Liver (tissue), 3 donors: ENCODE results near the gene MAPKAP1.

Source experiments
- GABPA ChIP-seq, 2 donors: IDR thresholded peaks in 1 of 2; conservative IDR thresholded peaks in 1 of 2; 2 replicates each; pipeline ENCODE4 v1.6.1; 2016; ENCODE audit warnings: antibody characterized with exemption in 2 of 2, mild to moderate bottlenecking in 1 of 2, moderate library complexity in 1 of 2
- RAD21 ChIP-seq, 2 donors: IDR thresholded peaks; 2 replicates each; pipeline ENCODE4 v1.6.1; 2016; ENCODE audit warnings: antibody characterized with exemption in 2 of 2, mild to moderate bottlenecking in 2 of 2
- TAF1 ChIP-seq: conservative IDR thresholded peaks from 2 replicates; pipeline ENCODE4 v1.6.1; 2016; ENCODE audit warnings: antibody characterized with exemption, mild to moderate bottlenecking
- TF ChIP-seq, protein P1 (sequence below): fragments of 150-350 bp; IDR thresholded peaks from 2 replicates; pipeline ENCODE4 v1.5.1; 2017; ENCODE audit warnings: improper control_type of control experiment, low read depth, low read length; ENCODE audit not compliant: missing input control
- TF ChIP-seq, protein P2 (sequence below): IDR thresholded peaks from 2 replicates; pipeline ENCODE4 v1.6.1; 2016; ENCODE audit warnings: antibody characterized with exemption
- donor health status: healthy.
- donor health status: healthy.

DNA sequence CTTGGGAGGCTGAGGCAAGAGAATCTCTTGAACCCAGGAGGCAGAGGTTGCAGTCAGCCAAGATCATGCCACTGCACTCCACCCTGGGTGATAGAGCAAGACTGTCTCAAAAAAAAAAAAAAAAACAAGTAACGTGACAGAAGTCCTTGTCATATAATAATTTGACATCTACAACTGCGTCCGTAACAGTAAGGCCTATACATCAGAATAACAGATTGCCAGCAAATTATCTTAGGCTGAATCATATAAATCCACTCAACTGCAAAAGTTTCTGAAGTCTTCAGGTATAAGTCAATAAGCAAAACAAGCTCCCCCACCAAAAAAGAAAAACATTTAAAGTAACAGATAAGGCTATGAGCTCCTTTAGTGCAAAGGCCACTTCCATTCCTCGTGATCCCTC, 3.3 kb downstream of the MAPKAP1 start:
- TF ChIP-seq, protein P1, sequence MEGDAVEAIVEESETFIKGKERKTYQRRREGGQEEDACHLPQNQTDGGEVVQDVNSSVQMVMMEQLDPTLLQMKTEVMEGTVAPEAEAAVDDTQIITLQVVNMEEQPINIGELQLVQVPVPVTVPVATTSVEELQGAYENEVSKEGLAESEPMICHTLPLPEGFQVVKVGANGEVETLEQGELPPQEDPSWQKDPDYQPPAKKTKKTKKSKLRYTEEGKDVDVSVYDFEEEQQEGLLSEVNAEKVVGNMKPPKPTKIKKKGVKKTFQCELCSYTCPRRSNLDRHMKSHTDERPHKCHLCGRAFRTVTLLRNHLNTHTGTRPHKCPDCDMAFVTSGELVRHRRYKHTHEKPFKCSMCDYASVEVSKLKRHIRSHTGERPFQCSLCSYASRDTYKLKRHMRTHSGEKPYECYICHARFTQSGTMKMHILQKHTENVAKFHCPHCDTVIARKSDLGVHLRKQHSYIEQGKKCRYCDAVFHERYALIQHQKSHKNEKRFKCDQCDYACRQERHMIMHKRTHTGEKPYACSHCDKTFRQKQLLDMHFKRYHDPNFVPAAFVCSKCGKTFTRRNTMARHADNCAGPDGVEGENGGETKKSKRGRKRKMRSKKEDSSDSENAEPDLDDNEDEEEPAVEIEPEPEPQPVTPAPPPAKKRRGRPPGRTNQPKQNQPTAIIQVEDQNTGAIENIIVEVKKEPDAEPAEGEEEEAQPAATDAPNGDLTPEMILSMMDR, result no peak
- no peak for TF ChIP-seq GABPA (IDR thresholded peaks at IDR 0.05 in 1 of 2, conservative IDR thresholded peaks at IDR 0.05 in 1 of 2)
- TF ChIP-seq RAD21 (IDR thresholded peaks at IDR 0.05), result no peak
- TF ChIP-seq, protein P2, sequence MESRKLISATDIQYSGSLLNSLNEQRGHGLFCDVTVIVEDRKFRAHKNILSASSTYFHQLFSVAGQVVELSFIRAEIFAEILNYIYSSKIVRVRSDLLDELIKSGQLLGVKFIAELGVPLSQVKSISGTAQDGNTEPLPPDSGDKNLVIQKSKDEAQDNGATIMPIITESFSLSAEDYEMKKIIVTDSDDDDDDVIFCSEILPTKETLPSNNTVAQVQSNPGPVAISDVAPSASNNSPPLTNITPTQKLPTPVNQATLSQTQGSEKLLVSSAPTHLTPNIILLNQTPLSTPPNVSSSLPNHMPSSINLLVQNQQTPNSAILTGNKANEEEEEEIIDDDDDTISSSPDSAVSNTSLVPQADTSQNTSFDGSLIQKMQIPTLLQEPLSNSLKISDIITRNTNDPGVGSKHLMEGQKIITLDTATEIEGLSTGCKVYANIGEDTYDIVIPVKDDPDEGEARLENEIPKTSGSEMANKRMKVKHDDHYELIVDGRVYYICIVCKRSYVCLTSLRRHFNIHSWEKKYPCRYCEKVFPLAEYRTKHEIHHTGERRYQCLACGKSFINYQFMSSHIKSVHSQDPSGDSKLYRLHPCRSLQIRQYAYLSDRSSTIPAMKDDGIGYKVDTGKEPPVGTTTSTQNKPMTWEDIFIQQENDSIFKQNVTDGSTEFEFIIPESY, result no peak
- no peak for TF ChIP-seq TAF1
